NOMO-1 treated with DMSO at 0.1 percent for 48 hours (cell line): ENCODE results near the gene TBC1D8.

Experiments
- DNase-seq: peaks from one replicate; lab custom pipeline; 2025; ENCODE audit not compliant: unreplicated experiment; lab: John Stamatoyannopoulos, UW

The TBC1D8 gene

DNA sequence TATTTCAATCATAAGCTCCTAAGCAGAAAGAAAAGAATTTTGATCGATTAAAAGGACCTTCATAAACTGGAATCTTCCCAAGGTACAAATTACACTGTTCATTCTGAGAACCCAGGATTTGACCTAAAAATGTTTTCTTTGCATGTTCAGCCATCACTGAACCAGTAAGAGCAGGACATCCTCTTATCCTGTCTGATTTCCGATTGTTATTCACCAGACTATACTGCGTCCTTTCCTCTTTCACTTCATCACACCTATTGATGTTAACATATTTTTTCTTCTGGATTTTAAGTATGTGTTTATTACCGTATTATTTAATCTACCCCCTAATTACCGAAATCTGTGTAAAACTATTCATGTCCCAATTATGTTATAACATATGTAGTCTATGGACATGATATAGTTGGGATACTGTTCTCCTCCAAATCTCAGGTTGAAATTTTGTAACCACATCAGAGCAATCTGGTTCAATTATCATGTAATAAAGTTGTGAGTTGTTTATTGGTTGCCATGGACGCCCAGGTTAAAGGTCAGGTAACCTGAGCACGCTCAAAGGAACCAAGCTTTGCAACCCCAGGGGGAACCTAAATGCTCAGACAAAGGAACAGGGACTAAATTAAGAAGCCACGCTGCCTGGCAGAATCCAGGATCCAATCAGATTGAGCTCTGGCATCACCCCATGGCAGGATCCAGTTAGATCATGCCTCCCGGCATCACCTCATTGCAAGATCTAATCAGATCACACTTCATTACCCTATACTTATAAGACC is 11.6 kb upstream of the TBC1D8 start:
- no peak for DNase-seq

DNA sequence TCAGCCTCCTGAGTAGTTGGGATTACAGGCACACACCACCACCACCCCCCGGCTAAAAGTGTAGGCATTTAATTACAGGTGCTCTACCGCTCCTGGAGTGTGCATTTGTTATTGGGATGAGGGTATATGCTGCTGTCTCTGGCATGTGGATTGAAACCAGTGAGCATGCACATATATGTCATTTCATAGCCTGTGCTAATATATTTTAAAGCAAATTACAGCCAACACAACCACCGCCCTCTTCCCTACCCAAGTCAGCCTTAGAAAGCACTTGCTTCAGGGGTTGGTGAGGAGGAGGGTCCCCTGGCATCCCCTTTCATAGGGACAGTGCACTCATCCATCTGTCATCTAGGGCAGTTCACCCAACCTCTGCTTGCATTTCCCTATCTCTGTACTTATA is 10.5 kb upstream of the TBC1D8 start:
- DNase-seq, result no peak

DNA sequence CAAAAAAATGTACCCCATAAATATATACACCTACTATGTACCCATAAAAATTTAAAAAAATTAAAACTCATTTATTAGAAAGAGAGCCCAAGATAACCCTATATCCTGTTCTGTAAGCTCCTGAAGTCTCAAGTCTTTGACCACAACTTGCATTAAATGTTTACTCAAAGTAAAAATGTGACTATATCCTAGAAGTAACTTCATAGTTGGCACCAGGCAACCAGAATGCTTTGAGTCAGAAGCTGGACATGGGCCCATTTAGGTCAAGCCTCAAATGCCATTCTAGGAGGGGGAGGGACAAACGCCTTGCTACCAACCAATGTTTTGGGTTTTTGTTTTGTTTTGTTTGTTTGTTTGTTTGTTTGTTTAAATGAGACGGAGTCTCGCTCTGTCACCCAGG is 9.3 kb upstream of the TBC1D8 start:
- DNase-seq, result no peak

DNA sequence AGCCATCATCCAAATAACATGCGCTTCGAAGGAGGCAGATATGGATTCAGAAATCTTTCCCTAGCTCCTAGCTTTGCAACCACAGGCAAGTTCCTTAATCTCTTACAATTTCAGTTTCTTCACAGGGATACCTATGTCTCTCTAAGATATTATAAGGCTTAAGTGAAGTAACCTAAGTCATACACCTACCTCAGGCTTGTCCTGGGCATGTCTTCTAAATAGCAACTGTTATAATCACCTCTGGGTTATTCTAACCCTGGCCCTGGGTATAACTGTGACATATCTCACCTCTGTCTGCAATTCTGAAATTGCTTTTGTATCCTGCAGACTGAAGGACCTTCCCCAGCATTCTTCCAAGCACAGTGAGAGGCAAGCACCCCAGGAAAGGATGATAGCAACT is 8.3 kb upstream of the TBC1D8 start:
- DNase-seq, result no peak

- no peak for DNase-seq
Observed at GRCh38 chr2:101157272-101157671, 6.1 kb upstream of the TBC1D8 start.

DNA sequence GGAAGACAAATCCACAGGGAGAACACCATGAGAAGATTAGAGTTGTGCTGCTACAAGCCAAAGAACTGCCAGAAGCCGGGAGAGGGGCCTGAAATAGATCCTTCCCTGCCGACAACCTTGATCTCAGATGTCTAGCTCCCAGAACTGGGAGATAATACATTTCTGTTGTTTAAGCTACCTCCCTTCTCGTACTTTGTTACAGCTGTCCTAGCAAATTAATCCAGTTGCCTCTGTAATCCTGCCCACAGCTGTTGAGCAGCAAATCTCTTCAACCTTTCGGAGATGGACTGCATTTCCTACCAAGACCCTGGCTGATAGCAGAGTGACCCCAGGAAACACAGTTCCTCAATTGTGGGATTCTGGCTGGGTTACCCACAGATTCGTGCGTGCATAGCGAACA is 2.6 kb upstream of the TBC1D8 start:
- no peak for DNase-seq

GRCh38 chr2:101153077-101153707 is 2.0 kb upstream of the TBC1D8 start:
- no peak for DNase-seq

- DNase-seq, result peak; percentile 87
Observed at GRCh38 chr2:101152272-101153076, 1.3 kb upstream of the TBC1D8 start.

- no peak for DNase-seq
Observed at GRCh38 chr2:101151859-101152271, 683 bp upstream of the TBC1D8 start.

DNA sequence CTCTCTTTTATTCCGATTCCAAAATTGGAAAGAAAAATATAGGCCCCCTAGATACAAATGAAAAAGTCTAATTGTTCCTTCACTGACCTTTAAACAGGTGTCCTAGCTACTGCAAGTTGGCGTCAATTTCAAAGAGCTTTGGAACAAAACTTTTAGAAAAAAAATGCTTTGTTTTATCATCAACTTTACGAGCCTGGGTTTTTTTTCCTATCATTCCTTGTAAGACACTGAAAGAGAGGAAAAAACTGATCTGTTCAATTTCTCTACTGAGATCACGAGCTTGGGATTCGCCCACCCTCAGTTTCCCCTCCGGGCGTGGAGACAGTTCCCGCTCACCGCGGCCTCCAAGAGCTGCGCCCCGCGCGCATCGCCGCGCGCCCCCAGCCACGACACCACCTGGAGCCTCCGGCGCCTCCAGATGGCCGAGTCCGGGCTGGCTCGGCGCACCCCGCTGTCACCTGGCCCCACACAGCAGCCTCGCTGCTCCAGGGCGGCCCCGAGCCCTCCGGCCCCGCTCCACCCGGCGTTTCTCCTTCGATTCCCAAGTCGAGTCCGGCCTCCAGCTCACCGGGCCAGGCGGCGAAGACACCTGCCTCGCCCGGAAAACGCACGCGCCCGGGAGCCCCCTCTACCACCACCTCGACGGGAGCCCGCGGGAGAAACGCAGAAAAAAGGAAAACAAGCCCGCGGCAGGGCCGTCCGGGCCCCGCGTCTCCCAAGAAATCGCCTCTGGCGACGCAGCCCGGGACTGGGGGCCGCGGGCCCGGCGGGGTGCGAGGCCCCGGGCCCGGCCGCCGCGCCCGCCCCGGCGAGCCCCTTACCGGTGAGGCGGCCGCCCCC is 656 bp downstream of the TBC1D8 start:
- DNase-seq, result no peak

- DNase-seq, result peak; percentile 62
Observed at GRCh38 chr2:101149241-101150192, 1.7 kb downstream of the TBC1D8 start.

DNA sequence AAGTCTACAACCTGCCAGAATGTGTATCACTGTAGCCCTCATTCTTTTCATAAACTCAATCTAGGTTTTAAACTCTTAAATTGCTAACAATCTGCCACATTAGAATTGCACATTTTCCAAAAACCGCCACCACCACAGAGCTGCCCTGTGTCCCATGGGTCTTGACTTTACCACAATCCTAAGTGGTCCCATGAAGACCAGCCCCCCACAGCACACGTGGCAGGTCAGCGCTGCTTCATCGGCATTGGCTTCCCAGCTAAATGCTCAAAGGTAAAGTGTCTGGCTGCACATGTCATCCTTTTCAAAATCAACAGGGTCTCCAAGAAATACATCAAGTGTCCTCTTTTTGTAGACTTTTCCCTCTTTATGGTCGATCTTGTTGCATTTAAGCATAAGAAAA is 2.4 kb downstream of the TBC1D8 start:
- DNase-seq, result no peak

- no peak for DNase-seq
Observed at GRCh38 chr2:101147971-101148370, 3.2 kb downstream of the TBC1D8 start.

GRCh38 chr2:101147062-101147461 is 4.1 kb downstream of the TBC1D8 start:
- DNase-seq, result no peak

- DNase-seq, result peak; percentile 38
Observed at GRCh38 chr2:101146535-101146934, 4.6 kb downstream of the TBC1D8 start.

- DNase-seq, result no peak
Observed at GRCh38 chr2:101145406-101145805, 5.8 kb downstream of the TBC1D8 start.

GRCh38 chr2:101142163-101142562 is 9.0 kb downstream of the TBC1D8 start:
- no peak for DNase-seq

DNA sequence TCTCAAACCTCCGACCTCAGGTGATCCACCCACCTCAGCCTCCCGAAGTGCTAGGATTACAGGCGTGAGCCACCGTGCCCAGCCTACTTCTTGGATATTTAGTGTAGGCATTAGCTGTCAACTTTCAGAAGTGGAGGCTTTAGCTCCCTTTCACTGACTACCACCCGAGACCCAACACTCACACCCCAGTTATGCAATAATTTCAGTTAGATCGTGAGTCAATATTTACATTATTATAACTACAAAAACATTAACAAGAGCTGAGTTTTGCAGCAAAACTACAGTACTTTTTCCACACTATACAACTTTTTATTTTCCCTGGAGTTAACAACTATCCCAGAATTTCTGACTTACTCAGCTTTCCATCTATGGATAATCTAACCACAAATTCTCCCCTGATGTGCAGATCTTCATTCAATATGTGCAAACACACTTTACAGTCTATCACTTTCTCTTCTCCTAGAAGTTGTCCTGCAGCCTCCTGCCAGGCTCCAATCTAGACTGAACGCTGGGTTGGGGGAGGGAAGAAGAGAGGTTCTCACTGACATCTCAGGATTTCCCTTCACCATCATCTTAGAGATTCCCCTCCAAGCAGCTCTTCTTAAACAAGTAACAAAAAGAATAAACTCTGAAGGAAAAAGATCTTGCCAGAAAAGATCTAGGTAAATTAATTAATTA is 10.1 kb downstream of the TBC1D8 start:
- peak; percentile 15 for DNase-seq

GRCh38 chr2:101140237-101140636 is 10.9 kb downstream of the TBC1D8 start:
- no peak for DNase-seq
